ENCODE results near the gene TXNL4A.

DNA sequence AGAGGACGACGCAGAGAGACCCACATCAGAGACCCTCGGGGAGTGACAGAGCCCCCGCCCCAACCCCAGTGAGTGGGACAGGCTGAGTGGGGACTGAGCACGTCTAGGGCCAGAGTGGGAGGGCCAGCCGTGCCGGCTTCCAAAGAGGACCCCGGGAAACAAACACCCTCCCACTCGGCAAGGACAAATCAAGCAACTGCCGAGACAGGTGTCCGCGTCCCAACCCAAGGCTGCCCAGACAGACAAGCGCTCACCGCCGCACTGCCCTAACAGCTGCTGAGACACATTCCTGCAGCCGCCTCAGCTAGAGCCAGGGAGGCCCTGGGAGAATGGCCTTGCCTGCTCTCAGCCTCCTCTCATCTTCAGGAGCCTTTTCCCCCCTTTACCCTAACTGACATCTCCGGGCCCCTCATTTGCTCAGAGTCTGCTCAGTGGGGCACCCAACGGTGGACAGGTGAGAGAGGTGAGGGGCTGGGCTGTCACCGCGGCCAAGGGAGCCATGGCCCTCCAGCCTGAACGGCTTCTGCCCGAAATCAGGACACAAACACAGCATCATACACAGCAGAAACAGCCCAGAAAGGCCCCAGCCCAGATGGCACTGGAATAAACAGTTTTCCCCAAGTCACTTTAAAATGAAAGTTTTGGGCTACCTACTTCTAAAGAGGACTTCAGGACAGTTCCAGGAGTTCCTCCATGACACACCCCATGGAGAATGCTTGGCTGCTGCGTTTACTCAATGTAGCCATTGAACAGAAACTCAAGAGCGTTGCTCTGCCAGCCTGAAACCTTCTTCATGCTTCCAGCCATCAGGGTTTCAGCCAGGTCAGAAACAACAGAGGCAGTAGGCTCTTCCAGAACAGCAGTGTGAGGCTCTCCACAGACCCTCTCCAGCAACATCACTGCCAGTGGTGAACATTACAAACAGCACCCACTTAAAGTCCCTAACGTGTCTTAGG, 60.5 kb downstream of the TXNL4A start:
- TF ChIP-seq, protein P1, sequence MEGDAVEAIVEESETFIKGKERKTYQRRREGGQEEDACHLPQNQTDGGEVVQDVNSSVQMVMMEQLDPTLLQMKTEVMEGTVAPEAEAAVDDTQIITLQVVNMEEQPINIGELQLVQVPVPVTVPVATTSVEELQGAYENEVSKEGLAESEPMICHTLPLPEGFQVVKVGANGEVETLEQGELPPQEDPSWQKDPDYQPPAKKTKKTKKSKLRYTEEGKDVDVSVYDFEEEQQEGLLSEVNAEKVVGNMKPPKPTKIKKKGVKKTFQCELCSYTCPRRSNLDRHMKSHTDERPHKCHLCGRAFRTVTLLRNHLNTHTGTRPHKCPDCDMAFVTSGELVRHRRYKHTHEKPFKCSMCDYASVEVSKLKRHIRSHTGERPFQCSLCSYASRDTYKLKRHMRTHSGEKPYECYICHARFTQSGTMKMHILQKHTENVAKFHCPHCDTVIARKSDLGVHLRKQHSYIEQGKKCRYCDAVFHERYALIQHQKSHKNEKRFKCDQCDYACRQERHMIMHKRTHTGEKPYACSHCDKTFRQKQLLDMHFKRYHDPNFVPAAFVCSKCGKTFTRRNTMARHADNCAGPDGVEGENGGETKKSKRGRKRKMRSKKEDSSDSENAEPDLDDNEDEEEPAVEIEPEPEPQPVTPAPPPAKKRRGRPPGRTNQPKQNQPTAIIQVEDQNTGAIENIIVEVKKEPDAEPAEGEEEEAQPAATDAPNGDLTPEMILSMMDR (IDR thresholded peaks at IDR 0.05), result no peak
- TF ChIP-seq TCF12 (IDR thresholded peaks at IDR 0.05) (no peak), RAD21 (IDR thresholded peaks at IDR 0.05; ENCODE audit: low read length) (no peak), FOXM1 (IDR thresholded peaks at IDR 0.05; ENCODE audit: low read depth) (no peak), JUND (IDR thresholded peaks at IDR 0.05) (no peak), RCOR1 (IDR thresholded peaks at IDR 0.05; ENCODE audit: low read length) (no peak), USF2 (IDR thresholded peaks at IDR 0.05; ENCODE audit: borderline replicate concordance, low read depth, low read length) (no peak), TAF1 (IDR thresholded peaks at IDR 0.05; ENCODE audit: borderline replicate concordance, low read depth, low read length) (no peak)
- TF ChIP-seq, protein P2, sequence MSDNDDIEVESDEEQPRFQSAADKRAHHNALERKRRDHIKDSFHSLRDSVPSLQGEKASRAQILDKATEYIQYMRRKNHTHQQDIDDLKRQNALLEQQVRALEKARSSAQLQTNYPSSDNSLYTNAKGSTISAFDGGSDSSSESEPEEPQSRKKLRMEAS (IDR thresholded peaks at IDR 0.05; ENCODE audit: low read depth), result no peak

All from SK-N-SH (cell line).